Measurements from ENCODE around the gene PARVG.
A peak's percentile ranks its signal among the peaks of the same experiment; 100 is the strongest.

Gene PARVG

DNA sequence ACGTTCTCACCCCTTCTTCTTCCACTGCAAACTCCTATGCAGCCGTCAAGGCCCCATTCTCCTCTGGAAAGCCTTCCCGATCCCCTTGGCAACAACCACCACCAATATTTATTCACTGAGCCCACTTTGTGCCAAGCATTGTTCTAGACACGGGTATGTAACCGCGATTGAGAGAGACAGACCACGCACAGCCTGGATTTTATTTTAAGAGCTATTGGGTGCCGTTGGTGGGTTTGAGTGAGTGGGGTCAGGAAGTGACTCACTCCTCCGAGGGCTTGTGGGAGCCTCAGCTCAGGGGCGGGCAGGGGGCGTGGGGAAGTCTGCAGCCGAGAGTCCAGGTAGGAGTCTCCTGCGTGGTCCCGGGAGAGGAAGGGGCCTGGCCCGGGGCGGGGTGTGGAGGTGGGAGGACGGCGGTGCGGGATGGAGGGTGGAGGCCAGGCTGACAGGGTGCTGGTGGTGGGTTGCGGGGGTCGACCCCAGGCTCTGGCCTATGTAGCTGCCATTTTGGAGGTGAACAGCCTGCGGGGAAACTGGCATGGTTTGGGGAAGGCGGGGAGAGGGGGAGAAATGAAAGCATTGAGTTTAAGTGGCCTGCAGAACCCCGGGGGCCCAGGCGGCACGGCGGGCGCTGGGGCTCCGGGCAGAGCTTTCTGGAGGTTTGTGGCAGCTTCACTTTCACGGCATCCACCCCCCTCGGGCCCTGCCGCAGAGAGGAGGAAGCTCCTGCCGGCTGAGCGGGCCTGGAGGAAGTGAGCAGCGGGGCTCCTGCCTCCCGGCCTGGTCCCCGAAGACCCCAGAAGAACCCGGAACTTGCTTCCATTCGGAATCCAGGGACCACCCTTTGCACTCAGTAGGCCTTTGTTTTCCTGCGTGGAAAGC, 547 bp downstream of the PARVG start:
- no peak for DNase-seq

DNA sequence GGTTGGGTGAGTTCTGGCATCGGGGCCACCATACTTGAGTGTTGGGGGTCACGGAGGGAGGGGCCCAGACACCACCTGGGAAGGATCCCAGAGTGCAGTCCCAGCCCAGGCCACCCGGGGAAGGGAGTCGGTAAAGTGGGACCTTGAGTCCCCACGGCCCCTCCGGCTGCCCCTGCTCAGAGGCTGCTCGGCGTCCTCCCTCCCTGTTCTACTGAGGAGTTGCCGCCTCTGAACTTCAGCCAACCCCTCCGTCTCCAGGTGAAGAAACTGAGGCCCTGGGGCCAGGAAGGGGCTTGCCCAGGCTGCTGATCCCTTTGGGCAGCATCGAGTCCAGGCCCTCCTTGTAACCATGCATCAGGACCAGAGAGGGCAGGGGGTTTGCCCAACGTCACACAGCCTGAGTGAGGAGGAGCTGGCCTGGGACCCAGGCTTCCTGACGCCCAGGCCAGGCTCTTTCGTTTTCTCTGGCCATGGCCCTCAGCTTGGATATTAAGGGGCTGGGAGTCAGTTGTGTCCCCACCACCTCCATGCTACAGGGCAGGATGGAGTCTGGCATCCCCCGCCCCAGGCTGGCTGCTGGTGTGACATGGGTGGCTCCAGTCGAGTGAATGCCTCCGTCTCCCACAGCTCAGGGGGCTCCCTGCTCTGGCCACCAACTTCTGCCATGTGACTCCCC, 1.3 kb downstream of the PARVG start:
- DNase-seq: no peak

DNA sequence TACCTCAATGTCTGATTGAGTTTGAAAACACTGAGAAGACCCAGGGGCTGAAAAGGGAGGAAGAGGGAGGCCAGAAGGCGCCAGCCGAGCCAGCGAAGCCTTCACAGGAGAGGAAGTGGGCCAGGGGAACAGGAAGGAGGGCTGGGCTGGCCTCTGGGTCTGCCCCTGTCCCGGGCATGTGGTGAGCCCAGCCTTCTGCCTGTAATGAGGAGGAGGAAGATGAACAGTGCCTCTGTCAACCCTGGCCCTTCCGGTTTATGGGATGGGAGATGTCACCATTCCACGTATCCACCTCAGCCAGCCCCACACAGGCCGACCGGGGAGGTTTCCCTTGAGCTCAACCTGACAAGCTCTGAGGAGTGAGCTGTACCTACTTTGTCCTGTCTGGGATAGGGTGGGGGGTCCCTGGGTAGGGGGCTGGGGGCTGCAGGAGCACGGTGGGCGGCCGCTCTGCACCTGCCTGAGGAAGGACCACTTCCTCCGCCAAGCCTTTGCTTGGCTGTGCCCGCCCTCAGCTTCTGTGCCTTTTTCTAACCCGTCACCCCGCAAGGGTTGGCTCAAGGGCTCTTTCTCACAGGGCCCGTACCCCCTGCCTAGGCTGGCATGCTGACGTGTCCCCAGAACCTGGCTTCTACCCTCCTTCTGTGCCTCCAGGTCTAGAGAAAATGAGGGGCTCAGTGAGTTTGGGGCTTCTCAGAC, 2.0 kb downstream of the PARVG start:
- DNase-seq: no peak

- DNase-seq: no peak
Observed at GRCh38 chr22:44183287-44183588, 2.5 kb downstream of the PARVG start.

- DNase-seq: no peak
Observed at GRCh38 chr22:44184006-44184405, 3.3 kb downstream of the PARVG start.

DNA sequence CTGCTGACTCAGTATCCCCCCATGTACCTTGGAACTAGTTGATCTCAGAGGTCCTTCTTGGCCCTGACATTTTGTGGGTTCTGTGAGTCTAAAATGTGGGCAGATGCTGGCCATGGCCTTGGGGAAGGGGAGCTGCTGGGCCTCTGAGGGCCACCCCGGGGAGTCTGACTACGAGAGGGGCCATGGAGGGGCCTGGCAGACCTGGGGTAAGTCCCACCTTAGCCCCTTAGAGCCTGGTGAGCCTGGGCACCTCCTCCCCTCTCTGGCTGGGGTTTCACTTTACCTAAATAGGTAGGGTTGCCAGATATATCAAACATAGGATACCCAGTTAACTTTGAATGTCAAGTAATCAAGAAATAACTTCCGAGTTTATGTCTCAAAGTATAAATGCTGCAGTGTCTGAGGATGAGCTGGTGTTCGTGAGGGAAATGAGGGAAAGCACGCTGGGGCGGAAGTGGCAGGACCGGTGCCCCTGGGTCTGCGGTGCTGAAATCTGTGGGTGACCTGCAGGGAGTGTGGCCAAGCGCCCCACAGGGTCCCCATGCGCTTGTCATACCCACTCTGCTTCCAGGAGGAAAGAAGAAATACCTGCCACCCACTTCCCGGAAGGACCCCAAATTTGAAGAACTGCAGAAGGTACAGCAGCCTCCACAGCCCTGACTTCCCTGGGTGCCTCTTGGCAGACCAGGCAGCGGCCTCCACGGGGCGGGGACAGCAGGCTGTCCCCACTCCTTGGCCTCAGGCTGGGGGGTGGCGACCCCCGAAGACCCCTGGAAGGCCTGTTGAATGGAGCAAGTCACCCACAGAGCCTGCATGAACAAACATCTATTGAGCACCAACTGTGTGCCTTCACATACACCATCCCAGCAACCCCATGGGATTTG, 4.8 kb downstream of the PARVG start:
- DNase-seq: no peak

DNA sequence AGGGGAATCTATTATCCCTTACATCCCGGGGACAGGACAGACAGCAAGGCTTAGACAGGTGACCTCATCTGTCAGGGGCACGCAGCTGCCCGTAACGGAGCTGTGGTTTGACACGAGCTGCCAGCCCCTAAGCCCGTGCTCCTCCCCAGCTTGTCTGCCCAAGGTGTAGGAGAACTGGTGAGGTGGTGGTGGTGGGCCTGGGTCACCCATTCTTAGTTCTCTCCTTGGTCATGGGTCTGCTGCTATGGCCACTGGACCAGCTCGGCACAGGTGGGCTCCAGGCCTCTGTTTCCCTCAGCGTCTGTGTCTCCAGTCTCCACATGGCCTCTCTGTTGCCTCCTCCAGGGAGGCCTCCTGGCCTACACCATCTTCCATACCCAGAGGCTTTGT, 5.4 kb downstream of the PARVG start:
- no peak for DNase-seq

- no peak for DNase-seq
Observed at GRCh38 chr22:44186737-44187136, 6.0 kb downstream of the PARVG start.

DNA sequence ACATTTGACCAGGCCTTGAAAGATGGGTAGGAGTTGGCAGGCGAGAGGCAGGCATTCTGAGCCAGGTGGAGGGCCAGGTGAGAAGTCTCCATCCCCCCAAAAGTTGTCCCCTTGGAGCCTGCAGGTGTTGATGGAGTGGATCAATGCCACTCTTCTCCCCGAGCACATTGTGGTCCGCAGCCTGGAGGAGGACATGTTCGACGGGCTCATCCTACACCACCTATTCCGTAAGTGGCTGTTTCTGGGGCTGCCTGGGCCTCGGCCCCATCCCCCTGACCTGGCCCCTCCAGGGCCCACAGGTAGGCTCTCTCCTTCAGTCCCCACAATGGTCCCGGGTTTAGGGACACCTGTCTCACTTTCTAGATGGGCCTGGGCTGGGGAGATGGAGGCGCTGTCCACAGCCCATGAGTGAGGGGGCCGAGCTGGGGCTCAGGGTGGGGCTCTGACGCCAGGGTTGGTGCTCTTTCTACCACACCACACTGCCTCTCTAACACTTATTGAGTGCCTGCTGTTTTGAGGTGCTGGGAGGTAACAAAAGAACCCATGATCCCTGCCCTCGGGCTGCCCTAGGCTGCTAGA, 7.0 kb downstream of the PARVG start:
- no peak for DNase-seq

DNA sequence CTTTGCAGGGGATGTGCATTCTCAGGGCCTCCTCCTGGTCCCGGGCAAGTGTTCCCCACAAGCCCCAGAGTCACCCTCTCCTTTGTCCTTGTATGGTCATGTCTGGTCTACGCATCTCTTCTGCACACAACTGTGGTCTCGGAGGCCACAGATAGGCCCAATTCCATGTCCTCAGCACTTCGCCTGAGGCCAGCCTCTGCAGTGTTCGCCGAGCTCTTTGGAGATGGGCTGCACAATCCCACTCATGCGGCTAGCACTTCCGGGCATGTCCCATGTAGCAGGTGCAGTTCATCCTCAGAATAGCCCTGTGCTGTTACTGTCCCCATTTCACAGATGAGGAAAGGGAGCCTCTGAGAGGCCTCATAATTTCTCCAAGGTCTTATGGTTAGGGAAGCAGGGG, 7.6 kb downstream of the PARVG start:
- DNase-seq: no peak

- no peak for DNase-seq
Observed at GRCh38 chr22:44188986-44189630, 8.4 kb downstream of the PARVG start.

GRCh38 chr22:44190381-44190976, 9.8 kb downstream of the PARVG start:
- DNase-seq: no peak

DNA sequence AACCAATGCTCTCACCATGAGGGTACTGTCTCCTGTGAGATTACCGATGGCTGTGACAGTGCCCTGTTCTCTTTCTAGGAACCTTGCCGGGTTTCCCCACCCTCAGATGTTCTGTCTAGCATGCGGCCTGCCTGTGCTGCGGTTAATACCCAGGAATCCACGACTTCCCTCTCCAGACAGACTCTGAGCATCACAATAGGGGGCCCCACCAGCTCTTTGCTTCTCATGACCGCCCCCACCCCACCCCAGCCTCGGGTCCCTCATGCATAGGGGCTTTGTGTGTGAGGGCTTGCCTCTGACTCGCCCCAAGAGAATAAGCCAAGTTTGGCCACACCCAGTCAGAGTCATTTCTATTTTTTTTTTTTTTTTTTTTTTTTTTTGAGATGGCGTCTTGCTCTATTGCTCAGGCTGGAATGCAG, 10.3 kb downstream of the PARVG start:
- DNase-seq: no peak

- DNase-seq: peak; percentile 27 to 47
Observed at GRCh38 chr22:44192098-44192815, 11.5 kb downstream of the PARVG start.

DNA sequence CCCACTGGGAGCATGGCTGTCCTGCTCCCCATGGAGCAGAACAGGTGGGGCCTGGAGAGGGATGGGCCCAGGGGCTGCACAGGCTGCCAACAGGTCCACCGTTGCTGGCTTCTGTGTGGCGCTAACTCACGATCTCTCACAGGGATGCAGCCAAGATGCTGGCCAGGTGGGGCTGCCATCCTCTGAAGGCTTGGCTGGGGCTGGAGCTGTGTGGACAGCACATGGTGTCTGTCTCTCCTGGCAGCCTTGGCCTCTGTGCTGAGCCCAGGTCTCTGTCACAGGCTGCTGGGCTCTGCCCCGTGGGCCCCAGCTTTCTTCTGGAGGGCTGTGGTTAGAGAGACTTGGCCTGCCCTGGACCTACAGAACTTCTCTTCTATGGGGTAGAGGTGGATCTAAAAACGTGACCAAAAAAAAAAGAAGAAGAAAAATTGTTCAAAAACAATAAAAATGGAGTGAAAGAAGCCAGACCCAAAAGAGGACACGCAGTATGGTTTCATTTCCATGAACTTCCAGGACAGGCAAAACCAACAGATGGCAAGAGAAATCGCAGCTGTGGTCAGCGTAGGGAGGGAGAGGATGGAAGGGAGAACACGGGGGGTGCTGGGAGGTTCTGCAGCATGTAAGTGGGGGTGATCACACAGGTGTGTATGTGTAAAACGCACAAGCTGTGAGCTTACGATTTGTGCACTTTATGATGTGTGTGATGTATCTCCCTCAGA, 12.2 kb downstream of the PARVG start:
- no peak for DNase-seq

DNA sequence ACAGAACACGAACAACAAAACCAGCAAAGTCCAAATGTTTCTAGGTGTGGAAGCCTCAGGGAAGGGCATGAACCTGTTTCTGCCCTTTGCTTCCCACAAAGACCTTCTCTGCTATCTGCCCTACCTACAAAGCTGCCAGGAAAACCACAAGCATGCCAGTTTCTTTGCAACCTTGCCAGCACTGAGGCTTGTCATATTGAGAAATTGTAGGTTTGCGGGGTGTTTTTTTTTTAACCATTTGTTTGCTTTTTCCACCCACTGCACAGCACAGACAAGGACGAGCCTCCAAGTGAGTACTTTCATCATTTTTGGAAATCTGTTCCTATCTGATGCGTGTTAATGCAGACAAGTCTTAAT, 12.8 kb downstream of the PARVG start:
- no peak for DNase-seq

GRCh38 chr22:44194569-44194968, 13.8 kb downstream of the PARVG start:
- no peak for DNase-seq

DNA sequence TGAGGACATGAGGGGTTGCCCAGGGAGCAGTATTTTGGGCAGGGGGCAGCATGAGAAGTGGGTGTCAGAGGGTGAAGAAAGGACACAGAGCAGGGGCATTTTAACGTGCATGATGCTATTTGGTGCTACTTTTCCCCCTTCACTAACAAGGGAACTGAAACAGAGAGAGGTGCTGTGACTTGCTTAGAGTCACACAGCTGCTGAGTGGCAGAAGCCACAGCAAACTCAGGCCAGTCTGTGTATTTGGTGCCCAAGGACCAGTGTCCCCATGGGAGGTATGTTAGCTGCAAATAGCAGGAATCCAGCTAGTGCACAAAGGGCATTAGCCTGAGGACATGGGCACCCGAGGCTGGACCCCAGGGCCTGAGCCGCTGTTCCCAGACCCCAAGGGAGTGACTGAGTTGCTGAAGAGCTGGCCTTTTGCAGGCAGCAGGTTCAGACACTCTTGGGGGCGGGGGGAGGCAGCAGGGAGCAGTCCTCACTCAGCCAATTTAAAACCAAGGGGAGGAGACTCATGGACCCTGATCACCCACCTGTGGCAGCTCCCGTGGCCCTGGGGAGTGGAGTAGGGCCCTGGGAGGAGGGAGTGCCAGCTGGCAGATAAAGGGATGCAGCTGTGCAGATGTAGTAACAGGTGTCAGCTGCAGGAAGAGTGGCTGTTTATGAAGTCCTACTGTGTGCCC, 14.6 kb downstream of the PARVG start:
- DNase-seq: no peak

DNA sequence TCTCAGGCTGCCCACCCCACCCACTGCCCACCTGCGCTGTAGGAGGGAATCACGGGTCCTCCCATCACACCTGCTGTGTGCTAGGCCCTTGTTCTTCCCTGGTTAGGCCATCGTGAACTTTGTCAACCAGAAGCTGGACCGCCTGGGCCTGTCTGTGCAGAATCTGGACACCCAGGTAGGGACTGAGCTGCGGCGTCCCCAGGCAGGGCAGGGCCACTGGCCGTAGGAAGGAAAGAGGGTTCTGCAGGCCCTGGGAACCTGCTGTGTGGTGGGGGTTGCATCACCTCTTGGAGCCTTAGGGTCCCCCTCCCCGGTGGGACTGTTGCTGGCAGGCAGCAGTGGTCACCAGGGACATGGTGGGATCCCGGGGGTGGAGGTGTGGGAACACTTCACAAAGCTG, 15.5 kb downstream of the PARVG start:
- DNase-seq: no peak

GRCh38 chr22:44196731-44197131, 16.0 kb downstream of the PARVG start:
- no peak for DNase-seq

Data from SHP77 (cell line).